GM12874 (cell line): ENCODE data around the gene ZNF431.

Experiments used
- CTCF ChIP-seq: IDR thresholded peaks from 2 replicates; pipeline ENCODE4 v1.5.1; 2011; ENCODE audit warnings: low read depth, mild to moderate bottlenecking, control low read depth, low read length, moderate library complexity; ENCODE audit not compliant: insufficient read depth

ZNF431 gene

GRCh38 chr19:21210037-21210621, 68.3 kb downstream of the ZNF431 start:
- no peak for TF ChIP-seq CTCF

GRCh38 chr19:21221693-21222092, 79.9 kb downstream of the ZNF431 start:
- TF ChIP-seq CTCF, result no peak

GRCh38 chr19:21233691-21234090, 91.9 kb downstream of the ZNF431 start:
- TF ChIP-seq CTCF, result no peak

- no peak for TF ChIP-seq CTCF
Measured at GRCh38 chr19:21238670-21239069, 96.8 kb downstream of the ZNF431 start.
